CD14-positive monocyte (primary cell): Measurements from ENCODE around the gene TXNRD1. TPM values are rescaled to one million over a fixed set of nuclear protein-coding genes. Genes with fewer than 3 reads are reported as not detected.

Experiments
- DNase-seq, 3 donors: peaks; one replicate each; pipeline ENCODE4 v3.0.0-alpha.2; 2011 to 2022
- H2AFZ ChIP-seq: 2 replicates; pipeline ENCODE4 v1.6.0; 2012; ENCODE audit warnings: mild to moderate bottlenecking, low read depth, low read length, inconsistent platforms; ENCODE audit not compliant: insufficient read depth, poor library complexity, severe bottlenecking
- H3K27ac ChIP-seq, 2 donors: 1 replicate in 1 of 2; 2 replicates in 1 of 2; pipeline ENCODE4 v1.5.1; 2012 to 2013; ENCODE audit warnings: low read length in 2 of 2, control low read depth in 1 of 2, inconsistent platforms in 1 of 2, low read depth in 1 of 2, mild to moderate bottlenecking in 1 of 2
- H3K27me3 ChIP-seq, 2 donors: one replicate each; pipeline versions ENCODE4 v1.6.0 to v1.6.1; 2011 to 2013; ENCODE audit warnings: low read length in 2 of 2; ENCODE audit not compliant: control insufficient read depth in 2 of 2, insufficient read depth in 2 of 2
- H3K36me3 ChIP-seq, 2 donors: replicated peaks in 1 of 2; 1 replicate in 1 of 2; 2 replicates in 1 of 2; pipeline versions ENCODE4 v1.5.1 to v1.6.1; 2012 to 2013; ENCODE audit warnings: low read length in 2 of 2, control low read depth in 1 of 2, inconsistent platforms in 1 of 2, mild to moderate bottlenecking in 1 of 2; ENCODE audit not compliant: insufficient read depth in 2 of 2, control insufficient read depth in 1 of 2
- H3K4me1 ChIP-seq, 2 donors: 1 replicate in 1 of 2; 2 replicates in 1 of 2; pipeline versions ENCODE4 v1.5.1 to v1.6.1; 2012 to 2013; ENCODE audit warnings: low read length in 2 of 2, control low read depth in 1 of 2, inconsistent platforms in 1 of 2, mild to moderate bottlenecking in 1 of 2, moderate library complexity in 1 of 2; ENCODE audit not compliant: insufficient read depth in 2 of 2, control insufficient read depth in 1 of 2
- H3K4me2 ChIP-seq: replicated peaks from 2 replicates; pipeline ENCODE3; 2012; ENCODE audit warnings: low read length, moderate library complexity, mild to moderate bottlenecking; ENCODE audit not compliant: poor library complexity, severe bottlenecking; ENCODE audit errors: extremely low read depth
- H3K4me3 ChIP-seq, 3 experiments: fragments of 200-600 bp in 1 of 3; sonication (generic) in 1 of 3; replicated peaks in 1 of 3; 1 replicate in 2 of 3; 2 replicates in 1 of 3; pipeline ENCODE4 v1.5.1; 2011 to 2013; ENCODE audit warnings: low read length in 3 of 3, mild to moderate bottlenecking in 3 of 3, control low read depth in 2 of 3, low read depth in 2 of 3, inconsistent platforms in 1 of 3, moderate library complexity in 1 of 3
- H3K79me2 ChIP-seq: 2 replicates; pipeline ENCODE4 v1.6.0; 2012; ENCODE audit warnings: mild to moderate bottlenecking, control low read depth, inconsistent platforms, low read length, moderate library complexity; ENCODE audit not compliant: insufficient read depth
- H3K9ac ChIP-seq: 2 replicates; pipeline ENCODE4 v1.6.0; 2017; ENCODE audit warnings: low read length, mild to moderate bottlenecking; ENCODE audit not compliant: insufficient read depth, poor library complexity, severe bottlenecking
- H3K9me3 ChIP-seq, 2 donors: replicated peaks in 1 of 2; 1 replicate in 1 of 2; 2 replicates in 1 of 2; pipeline versions ENCODE4 v1.5.1 to v1.6.1; 2012 to 2013; ENCODE audit warnings: low read length in 2 of 2, control low read depth in 1 of 2; ENCODE audit not compliant: control insufficient read depth in 1 of 2, insufficient read depth in 1 of 2
- H4K20me1 ChIP-seq: 2 replicates; pipeline ENCODE4 v1.6.0; 2012; ENCODE audit warnings: mild to moderate bottlenecking, low read length, control low read depth, moderate library complexity; ENCODE audit not compliant: insufficient read depth
- H3K27ac Mint-ChIP-seq, 7 donors: one replicate each; pipeline ENCODE4 v1.8.0; 2020; ENCODE audit warnings: mild to moderate bottlenecking in 7 of 7, mixed read lengths in 7 of 7, moderate library complexity in 6 of 7, inconsistent platforms in 2 of 7
- H3K27me3 Mint-ChIP-seq, 3 donors: one replicate each; pipeline ENCODE4 v1.8.0; 2021 to 2022; ENCODE audit warnings: low read depth in 3 of 3, mild to moderate bottlenecking in 3 of 3, mixed read lengths in 3 of 3, moderate library complexity in 3 of 3, inconsistent platforms in 1 of 3
- H3K36me3 Mint-ChIP-seq, 2 donors: one replicate each; pipeline ENCODE4 v1.8.0; 2020; ENCODE audit warnings: mixed read lengths in 2 of 2, inconsistent platforms in 1 of 2, mild to moderate bottlenecking in 1 of 2
- H3K4me1 Mint-ChIP-seq: one replicate; pipeline ENCODE4 v1.8.0; 2020; ENCODE audit warnings: mild to moderate bottlenecking, mixed read lengths
- H3K4me3 Mint-ChIP-seq, 2 donors: one replicate each; pipeline ENCODE4 v1.8.0; 2020; ENCODE audit warnings: mild to moderate bottlenecking in 2 of 2, mixed read lengths in 2 of 2, moderate library complexity in 1 of 2
- H3K9me3 Mint-ChIP-seq, 7 donors: one replicate each; pipeline ENCODE4 v1.8.0; 2020 to 2022; ENCODE audit warnings: mixed read lengths in 7 of 7, mild to moderate bottlenecking in 6 of 7, moderate library complexity in 6 of 7, inconsistent platforms in 2 of 7
- CTCF ChIP-seq: fragments of 200-600 bp; IDR thresholded peaks from one replicate; pipeline ENCODE4 v1.8.0; 2022; ENCODE audit warnings: antibody characterized with exemption, mild to moderate bottlenecking
- WGBS: methylation state at CpG from one replicate; pipeline ENCODE4 v1.1.5; 2013; ENCODE audit warnings: missing lambda C conversion rate; ENCODE audit not compliant: insufficient coverage; 5-methylcytosine and 5-hydroxymethylcytosine counted together
- intact Hi-C, 2 donors: fragments of 100-400 bp; cut with micrococcal nuclease; formaldehyde crosslinking; loops; one replicate each; pipeline versions ENCODE4 v1.15.0 to v1.15.1; 2023
- polyA plus RNA-seq, 3 donors: library from polyadenylated mRNA; depleted of rRNA in 1 of 3; unstranded in 2 of 3; stranded (reverse) in 1 of 3; fragments of 300-500 nt in 2 of 3; fragments of >200 nt in 1 of 3; fragmentation: Illumina TruSeq in 2 of 3; gene quantifications; 1 replicate in 2 of 3; 2 replicates in 1 of 3; pipeline ENCODE4 v1.2.3, GENCODE V29; 2012 to 2021

The TXNRD1 gene
- polyA plus RNA-seq, 3 donors = 26.9 to 46.1 (median 29.2) TPM

- Histone ChIP-seq H3K4me2 (no peak overlapping the region), H4K20me1 (no peaks in the 10 kb centered on the region), H3K9me3 (no peaks in the 10 kb centered on the region), H3K27me3 (no peaks in the 10 kb centered on the region), H3K9ac (no peak overlapping the region), H3K36me3 (no peaks in the 10 kb centered on the region), H2AFZ (peak overlapping the region; percentile 43), H3K27ac (no peak overlapping the region), H3K4me3 (no peak overlapping the region), H3K4me1 (no peaks in the 10 kb centered on the region), H3K79me2 (no peaks in the 10 kb centered on the region)
- H3K9me3 Mint-ChIP-seq = peaks cover 0 to 6% (median 3%) of the 10 kb centered on the region in 7 donors
- no peak overlapping the region for H3K4me3 Mint-ChIP-seq
- TF ChIP-seq CTCF = no peak
- H3K4me1 Mint-ChIP-seq = peaks cover 7% of the 10 kb centered on the region
- DNase-seq = no peak
- H3K27ac Mint-ChIP-seq = peak overlapping the region in 3 of 7 donors; percentile 6 to 48 (median 13)
- H3K27me3 Mint-ChIP-seq = peaks cover 0 to 1% (median 0%) of the 10 kb centered on the region in 3 donors
- 86% methylated on average over 3 of the region's 5 CpGs for WGBS
- no peaks in the 10 kb centered on the region for H3K36me3 Mint-ChIP-seq
- intact Hi-C loops = no loop called here
These were observed 32.1 kb downstream of the TXNRD1 start for GRCh38 chr12:104247698-104248097.

GRCh38 chr12:104248444-104248843 is 32.9 kb downstream of the TXNRD1 start:
- no peak overlapping the region for H3K4me2 ChIP-seq
- no peaks in the 10 kb centered on the region for H3K36me3 Mint-ChIP-seq
- H3K27ac ChIP-seq = no peak overlapping the region
- no peak for TF ChIP-seq CTCF
- H3K4me1 Mint-ChIP-seq = peaks cover 7% of the 10 kb centered on the region
- intact Hi-C loops = no loop called here
- no peak overlapping the region for H3K9ac ChIP-seq
- H3K9me3 Mint-ChIP-seq = peaks cover 0 to 6% (median 3%) of the 10 kb centered on the region in 7 donors
- H3K9me3 ChIP-seq = no peaks in the 10 kb centered on the region
- no peak for DNase-seq
- no peak overlapping the region for H3K4me3 Mint-ChIP-seq
- H3K27ac Mint-ChIP-seq = no peak overlapping the region
- no peaks in the 10 kb centered on the region for H4K20me1 ChIP-seq
- H3K27me3 ChIP-seq = no peaks in the 10 kb centered on the region
- no peaks in the 10 kb centered on the region for H3K27me3 Mint-ChIP-seq
- H3K36me3 ChIP-seq = no peaks in the 10 kb centered on the region
- H2AFZ ChIP-seq = no peak overlapping the region
- H3K4me1 ChIP-seq = no peaks in the 10 kb centered on the region
- WGBS = no CpG with 5 or more reads among the region's 8 CpGs
- H3K4me3 ChIP-seq = no peak overlapping the region
- H3K79me2 ChIP-seq = no peaks in the 10 kb centered on the region
